Fibroblast of the conjunctiva (primary cell): ENCODE data around the gene NRXN2.
A peak's percentile ranks its signal among the peaks of the same experiment; 100 is the strongest.

Experiments used
- DNase-seq: peaks from one replicate; pipeline ENCODE4 v3.0.0-alpha.2; 2010; ENCODE audit warnings: low read depth

Gene NRXN2

DNA sequence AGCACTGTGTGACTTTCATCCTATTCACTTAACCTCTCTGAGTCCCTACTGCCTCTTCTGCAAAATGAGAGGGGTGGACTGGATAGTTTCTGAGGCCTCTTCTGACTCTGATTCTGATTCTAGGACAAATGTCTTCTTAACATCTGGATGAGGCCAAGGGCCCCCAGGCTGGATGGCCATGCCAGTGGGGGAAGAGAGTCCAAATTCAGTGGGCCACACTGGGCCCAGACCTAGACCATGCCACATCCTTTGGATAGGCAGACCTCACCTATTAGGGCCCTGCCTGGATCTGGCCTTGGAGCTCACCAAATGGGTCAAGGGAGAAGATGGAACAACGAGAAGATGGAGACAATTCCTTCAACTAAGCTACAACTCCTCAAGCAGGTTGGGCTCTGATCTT, 24.6 kb downstream of the NRXN2 start:
- DNase-seq, result no peak

DNA sequence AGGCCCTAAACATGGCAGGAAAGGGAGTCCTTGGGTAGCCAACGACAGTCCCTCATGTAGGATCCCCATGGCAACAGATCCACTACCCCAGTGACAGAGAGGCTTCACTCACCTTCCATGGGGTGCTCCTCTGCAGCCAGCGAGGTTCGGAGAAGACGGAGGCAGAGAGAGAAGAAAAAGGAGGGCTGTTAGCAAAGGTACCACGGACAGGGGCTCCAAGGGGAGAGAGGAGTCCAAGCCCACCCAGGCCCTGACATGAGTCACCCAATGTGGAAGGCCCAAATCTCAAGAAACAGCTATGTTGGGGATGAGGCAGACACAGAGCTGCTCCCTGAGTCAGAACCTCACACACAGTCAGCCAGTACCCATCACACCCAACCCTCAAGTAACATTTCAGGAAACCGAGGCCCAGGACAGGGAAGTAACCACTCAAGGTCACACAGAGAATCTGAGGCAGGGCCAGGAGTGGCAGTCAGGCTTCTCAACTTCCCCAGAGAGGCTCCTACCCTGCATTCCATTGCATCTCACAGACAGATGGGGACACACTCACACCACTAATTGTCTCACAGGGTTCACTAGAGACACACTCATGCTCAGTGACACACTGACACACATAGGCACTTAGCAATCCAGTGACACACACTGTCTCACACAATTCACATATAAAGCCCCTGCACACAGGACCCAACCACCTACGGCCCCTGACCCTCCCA, 25.2 kb downstream of the NRXN2 start:
- DNase-seq, result no peak

DNA sequence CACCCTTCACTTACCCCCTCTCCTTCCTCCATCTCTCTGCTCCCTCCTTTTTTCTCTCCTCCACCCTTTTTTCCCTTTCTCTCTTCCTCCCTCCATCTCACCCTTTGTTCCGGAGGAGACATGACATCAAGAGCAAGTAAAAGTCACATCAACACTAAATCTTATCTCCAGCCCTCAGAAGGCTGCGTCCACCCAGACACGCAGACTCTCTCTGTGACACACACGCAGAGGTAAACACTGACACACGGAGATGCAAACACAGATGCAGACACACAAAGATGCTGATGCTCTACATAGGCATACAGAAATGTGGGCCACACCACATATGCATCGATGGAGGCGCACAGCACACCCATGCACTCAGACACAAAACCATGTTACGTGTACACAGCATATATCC, 27.0 kb downstream of the NRXN2 start:
- no peak for DNase-seq

DNA sequence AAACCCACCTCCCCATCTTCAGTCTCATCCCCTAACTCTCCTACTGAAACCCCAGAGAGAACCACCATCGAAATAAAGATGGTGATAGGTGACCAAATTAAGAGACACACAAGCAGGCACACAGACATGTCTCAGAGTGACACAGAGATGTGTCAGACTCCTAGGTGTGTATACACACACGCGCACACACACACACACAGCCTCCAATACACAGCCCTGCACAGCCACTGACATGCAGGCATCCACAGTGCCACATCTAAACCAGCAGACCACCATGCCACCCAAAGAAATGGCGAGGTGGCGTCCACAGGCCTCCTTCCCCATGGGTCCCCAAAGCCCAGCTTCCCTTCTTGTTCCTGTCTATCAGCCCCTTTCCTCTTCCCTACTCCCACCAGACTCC, 27.4 kb downstream of the NRXN2 start:
- no peak for DNase-seq

DNA sequence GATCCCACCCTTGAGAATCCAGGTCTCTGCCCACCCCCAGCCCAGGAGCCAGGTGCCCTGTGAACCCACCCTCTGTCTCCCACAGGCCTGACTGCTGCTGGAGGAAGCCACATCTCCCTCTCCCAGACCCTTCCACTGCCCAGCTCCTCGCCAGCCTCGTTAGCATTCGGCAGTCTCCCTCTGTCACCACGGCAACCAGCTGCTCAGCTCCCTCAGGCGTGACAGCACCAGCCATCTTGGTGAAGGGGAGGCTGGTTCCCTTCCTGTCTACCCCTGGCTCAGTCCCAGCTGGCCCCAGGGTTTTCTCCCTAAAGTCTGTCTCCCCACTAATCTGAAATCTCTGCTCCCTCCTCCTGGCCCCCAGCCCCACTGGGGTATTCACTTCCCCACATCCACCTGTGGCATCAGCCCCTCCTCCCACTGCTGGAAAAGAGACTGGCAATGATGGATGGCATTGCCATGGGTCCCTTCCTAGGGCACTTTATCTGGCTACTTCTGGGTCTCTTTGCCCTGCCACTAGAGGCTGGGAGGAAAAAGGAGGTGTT, 28.1 kb downstream of the NRXN2 start:
- no peak for DNase-seq

DNA sequence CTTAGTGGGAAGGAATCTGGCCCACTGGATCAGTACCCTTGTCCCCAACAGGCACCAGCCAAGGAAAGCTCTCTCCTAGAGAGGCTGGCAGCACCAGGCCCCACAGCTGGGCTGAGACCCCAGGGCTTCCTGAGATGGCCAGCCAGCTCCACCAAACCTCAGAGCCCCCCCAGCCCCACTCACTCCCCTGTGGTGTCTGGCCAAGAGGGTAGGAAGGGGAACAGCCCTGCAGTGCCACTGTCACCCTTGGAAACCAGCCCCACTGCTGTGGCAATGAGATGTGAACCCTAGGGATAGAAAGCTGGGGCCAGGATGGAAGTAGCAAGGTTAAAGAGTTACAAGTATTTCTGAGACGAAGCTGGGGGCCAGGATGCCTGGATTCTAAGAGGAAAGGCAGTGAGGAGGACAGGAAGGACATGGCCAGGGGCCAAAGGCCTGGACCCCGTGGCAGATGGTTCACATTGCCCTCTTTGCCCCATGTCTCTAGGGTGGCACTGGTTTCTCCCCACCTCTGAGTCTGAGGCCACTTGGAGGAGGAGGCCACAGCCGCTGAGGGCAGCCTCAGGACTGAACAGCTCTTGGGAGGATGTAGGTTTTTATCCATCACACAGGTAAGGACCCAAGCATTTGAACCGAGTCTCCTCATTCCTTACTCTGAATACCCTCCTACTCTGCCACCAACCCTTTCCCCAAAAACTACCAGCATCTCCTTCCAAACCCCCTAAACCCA, 28.8 kb downstream of the NRXN2 start:
- DNase-seq, result no peak

DNA sequence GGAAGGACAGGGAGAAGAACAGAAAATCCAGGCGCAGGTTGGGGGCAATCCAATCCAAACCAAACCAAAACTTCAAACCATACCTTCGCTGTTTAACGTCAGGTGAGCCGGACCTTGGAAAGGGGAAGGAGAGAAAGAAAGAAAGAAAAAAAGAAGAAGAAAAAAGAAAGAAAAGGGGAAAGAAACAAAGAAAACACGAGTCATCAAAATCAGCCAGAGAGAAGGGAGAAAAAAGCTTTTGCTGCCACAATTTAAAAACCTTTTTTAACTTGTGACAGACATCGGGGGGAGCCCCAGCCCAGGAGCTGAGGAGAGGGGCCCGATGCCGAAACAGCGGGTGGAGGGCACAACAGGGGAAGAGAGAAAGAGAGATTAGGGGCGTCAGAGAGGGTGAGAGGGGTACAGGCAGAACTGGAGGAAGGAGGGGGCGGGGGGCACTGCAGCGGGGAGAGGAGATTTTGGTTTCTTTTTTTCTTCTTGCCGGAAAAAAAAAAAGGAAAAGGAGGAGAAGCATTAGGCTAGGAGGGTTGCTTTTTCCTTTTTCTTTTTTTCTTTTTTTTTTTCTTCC, 30.1 kb downstream of the NRXN2 start:
- no peak for DNase-seq

DNA sequence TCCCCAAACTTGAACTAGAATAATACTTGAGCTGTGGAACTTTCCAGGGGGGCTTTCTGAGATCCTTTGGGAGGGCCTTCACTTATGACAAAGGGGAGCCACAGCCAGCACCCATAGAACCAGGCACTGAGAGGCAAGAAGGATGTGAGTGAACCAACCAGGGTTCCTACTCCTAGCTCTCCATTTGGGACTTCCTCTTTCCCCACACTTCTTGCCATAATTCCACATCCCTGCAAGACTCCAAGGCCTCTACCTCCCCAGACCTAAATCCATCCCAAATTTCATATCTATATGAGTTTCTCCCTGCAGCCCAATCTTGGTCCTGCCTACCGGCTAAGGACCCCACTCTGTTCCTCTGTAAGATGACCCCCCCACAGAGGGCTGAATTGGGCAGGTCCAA, 31.5 kb downstream of the NRXN2 start:
- no peak for DNase-seq

DNA sequence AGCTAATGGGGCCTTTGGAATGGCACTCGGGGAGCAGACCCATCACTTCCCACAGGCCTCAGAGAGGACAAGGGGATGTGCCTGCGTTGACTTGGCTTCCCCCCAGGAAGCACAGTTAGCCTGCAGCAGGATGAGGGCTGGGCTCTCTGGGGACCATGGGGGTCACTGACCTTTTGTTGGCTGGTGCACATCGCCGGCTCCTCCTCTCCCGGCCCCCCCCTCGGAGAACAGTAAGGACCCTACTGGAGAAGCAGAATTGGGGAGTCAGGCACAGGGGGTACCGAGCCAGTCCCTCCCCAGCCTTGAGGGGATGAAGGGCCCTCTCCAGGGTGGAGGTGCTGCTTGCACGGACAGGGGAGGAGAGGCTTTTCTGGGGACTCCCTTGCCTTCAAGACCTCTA, 32.8 kb downstream of the NRXN2 start:
- DNase-seq, result no peak

DNA sequence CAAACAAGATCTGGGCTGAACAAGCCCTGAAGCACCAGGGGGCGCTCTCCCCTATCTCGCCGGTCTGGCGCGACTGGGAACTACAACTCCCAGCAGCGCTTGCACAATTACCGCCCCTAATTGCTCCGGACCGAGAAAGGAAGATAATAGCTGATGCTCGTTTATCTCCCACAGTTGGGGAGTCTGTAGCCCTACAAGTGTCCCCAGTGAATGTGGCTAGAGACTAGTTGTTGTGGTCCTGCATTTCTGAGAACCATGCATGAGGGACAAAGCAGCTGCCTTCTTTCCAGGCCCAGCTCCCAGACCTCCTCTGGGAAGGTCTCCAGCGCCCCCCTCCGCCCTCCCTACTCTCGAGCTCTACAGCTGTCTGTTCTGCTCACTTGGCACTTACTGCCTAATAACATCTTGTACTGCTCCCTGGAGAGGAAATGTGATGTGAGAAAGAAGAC, 34.4 kb downstream of the NRXN2 start:
- DNase-seq, result peak; percentile 71

DNA sequence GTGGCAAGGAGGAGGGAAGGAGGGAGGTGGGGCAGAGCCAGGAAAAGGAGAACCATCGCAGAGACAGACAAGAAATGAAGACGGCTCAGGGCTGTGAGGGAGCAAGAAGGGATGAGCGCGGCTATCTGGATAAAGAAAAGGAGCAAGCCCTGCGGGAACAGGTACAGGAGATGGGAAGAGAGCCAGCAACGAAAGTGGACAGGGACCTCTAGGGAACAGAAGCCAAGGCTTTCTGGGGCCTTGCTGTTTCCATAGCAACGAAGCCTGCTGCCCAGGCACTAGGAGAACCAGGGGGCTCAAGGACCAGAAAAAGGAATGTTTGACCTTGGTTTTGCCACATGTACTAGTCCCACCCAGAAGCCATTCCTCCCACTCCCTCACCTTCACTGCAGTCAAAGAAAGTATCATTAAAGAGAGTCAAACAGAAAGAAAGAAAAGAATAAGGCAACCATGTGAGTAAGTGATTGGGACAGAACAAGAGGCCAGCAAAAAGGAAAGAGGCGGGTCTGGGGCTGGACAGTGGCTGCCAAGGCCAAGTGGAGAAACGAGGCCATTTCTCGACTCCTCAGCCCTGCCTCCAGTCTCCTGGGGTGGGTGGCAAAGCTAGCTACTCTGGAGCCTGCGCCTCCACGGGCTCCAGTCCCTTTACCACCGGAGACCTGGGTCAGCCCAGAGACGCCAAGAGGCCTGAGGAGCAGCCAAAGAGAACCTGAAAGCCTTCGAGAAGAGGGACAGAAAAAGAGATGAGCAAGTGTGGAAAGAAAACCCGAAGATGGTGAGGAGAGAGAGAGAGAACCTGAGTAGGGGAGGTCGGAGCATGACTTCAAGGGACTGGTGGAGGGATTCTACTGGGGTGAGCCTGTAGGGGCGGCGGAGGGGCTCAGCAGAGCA, 35.1 kb downstream of the NRXN2 start:
- DNase-seq, result no peak

DNA sequence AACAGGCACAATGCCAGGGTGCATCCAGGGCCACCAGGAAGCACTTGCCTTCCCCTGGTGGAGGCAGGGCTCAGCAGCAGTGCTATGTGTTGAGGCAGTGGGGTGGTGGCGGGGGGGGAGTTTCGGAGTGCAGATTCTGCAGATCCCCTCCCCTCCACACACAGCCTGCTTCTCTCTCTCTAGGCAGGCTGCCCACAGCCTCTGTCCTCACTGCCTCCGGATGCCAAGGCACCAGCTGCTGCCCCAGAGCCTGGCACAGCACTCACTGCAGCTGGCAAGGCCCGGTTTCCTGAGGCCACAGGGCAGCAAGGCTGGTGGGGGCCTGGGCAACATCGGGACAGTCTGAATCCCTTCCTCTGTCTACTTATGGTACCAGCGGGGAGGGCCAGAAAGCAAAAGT, 35.8 kb downstream of the NRXN2 start:
- DNase-seq, result no peak

DNA sequence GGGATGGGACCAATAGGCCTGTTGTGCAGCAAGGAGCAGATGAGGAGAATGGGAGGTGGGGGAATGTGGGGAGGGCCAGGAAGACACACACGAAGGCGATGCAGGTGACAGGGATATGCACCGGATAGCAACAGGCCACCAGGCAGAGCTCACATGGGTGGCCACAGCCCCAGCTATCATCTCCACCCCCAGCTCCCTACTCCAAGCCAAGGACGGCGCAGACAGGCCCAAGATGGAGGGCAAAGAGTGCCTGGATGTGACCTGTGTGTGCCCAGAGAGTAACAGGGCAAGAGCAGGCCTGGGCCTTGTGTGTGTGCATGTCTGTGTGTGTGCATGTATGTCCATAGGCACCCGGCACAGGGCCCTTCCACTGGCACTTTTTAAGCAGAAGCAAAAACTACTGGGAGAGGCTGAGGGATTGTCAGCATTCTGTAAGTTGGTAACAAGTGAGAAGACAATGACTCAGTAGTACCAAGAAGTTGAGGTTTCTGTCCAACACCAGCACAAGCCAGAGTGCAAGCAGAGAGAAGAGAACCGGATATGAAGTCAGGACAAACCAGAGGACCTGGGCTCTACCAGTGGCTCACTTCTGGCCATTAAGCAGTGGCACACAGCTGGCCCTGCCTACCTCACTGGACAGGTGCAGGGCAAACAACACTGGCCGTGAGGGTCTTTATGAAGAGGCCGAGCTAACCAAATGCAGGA, 36.4 kb downstream of the NRXN2 start:
- DNase-seq, result no peak

DNA sequence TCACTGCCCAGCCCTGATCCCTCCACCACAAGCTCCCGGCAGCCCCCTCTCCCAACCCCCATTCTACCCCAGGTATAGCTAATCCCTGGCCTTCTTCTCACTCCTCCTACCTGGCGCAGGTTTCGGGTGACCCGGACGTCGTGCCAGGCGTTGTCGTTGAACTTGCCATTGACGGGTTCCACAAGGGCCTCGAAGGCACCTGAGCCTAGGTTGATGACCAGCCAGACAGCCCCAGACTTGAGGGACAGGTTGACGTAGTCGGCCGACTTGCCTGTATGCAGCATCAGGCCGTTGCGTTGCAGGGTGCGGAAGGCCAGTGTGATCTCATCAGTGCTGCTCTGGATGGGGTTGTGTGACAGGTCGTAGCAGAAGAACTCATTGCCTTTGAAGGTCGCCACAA, 37.5 kb downstream of the NRXN2 start:
- no peak for DNase-seq

DNA sequence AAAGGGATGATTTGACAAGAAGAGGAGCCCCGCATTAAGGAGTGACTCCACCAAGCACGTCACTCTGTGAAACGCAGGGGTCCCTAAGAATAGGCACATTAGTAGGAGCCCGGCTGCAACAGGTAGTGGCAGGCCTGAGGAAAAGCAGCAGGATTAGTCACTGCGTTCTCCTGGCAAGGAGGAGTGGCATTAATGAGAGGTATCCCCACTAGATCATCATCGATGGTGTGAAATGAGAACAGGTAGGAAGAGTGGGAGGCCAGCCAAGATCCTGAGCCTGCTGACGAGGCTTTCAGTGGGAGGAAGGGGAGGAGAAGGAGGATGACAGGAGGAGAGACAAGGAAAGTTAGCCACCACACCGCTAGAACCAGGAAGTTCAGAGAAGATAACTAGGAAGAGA, 38.6 kb downstream of the NRXN2 start:
- DNase-seq, result no peak

DNA sequence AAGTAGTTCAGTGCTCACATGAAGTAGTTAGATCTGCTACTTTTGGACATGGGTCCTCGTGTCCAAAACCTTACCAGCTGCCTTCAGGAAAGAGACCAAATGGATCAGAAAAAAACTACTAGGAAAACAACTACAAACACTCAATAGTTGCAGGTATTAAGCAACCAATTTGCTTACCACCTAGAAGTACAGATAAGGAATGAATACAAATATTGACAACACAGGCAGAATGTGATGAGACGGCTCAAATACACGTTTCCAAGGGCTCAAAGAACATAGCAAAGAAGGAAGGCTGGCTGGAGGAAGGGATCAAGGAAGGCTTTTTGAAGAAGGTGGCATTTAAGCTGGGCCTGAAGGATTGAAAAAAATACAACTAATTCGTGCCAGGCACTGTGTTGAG, 41.8 kb downstream of the NRXN2 start:
- no peak for DNase-seq

DNA sequence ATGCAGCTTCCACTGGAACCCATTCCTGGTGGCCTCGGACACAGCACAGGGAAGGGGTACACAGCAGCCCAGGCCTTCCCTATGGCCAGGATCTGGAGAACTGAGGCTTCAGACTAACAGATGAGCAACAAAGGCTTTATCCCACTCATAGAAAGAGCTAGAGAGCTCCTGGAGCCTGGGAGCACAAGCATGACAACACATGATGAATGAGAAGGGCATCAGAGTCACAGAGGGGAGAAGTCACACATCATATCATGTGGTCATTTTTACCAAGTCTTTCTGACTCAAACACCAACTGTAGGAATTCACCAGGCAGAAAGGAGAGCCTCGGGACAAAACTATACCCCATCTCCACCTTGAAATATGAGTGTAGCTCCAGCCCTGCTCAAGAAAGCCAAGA, 43.2 kb downstream of the NRXN2 start:
- DNase-seq, result no peak

DNA sequence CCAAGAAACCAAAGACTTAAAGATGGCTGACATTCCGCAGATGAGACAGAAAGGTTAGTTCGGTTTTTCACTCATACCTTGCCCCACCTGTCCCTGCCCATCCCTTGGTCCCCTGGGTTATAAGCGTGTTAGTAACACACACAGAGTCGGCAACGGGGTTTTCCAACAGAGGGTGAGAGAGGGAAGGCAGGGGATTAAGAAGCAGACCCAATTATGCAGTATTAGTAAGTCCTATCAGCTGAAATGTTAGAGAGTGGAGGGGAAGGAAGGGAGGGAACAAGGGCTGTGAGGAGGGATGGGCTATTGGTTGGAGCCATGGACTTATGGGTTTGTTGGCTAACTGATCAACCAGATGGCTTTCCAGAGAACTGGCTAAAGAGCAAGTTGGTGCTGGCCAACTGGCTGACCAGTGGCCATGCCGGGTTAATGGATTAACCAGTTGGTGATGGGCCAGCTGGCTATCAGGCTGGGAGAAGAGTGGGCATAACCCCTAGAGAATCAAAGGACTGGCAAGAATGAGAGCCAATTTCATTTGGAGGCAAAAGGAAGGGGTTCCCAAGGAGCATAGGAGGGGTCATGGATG, 45.5 kb downstream of the NRXN2 start:
- no peak for DNase-seq

DNA sequence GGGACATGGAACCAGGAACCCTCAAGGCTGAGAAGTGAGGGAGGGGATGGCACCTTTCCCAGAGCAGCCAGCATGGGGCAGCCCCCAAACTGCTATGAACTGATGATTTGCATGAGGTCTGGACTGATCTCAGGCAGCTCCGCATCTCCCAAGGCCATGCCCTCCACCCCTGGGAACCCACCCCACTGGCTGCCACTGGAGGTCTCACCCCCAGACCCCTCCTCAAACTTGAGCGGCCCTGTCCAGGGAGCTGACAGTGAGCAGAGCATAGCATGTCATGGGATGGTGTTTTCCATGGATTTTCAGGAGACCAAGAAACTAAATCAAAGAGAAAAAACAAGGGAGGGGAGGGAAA, 46.8 kb downstream of the NRXN2 start:
- no peak for DNase-seq

DNA sequence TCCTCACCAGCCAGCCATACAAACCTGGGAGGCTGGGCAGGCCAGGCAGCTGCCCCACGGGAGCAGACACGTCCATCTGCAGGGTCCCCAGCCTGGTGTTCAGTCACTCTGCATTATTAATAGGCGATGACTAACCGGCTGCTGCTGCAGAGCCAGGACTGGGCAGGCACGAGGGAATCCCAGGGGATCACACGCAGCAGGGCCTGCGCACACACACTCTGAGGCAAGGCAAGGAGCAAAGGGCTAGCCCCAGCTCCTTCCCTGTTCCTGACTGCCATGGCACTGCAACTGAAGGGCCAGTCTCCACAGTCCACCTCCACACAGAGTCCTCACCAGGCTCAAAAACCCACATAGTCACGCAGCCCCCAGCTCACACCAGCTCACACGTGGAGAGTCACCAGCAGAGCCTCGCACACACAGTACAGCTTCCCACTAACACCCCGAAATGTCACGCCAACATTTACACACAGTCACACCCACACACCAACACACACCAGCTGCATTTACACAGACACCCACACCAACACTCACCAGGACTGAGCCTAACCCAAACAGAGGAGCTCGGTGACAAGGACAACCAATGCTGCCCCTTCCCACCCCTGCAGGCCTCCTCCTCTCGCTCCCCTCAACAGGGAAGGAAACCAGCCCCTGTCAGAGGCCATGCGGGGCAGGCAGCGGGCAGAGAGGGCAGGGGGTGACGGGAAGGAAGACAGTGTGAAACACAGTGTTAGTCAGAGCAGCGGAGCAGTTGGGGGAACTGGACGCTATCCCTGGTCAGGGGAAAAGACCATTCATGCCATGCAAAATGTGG, 47.3 kb downstream of the NRXN2 start:
- DNase-seq, result peak; percentile 67
